Stimulated activated naive CD4-positive, alpha-beta T cell (primary cell): ENCODE measurements around the gene MRPL4.

Experiments
- DNase-seq, 6 experiments: peaks; one replicate each; lab custom pipeline; 2025; lab: John Stamatoyannopoulos, UW

MRPL4 gene

GRCh38 chr19:10251792-10252694 is at the start of gene MRPL4:
MRPL4 (plus strand) TSS chr19:10252214; CDS start chr19:10252254, 40 bp downstream.
- peak; percentile 92 to 99 (median 96) for DNase-seq

GRCh38 chr19:10203686-10204085 is 48.3 kb upstream of the MRPL4 start:
- no peak for DNase-seq

GRCh38 chr19:10205636-10206035 is 46.4 kb upstream of the MRPL4 start:
- DNase-seq = no peak

GRCh38 chr19:10206226-10206885 is 45.7 kb upstream of the MRPL4 start:
- DNase-seq = no peak

GRCh38 chr19:10207026-10207425 is 45.0 kb upstream of the MRPL4 start:
- no peak for DNase-seq

- no peak for DNase-seq
These were observed 42.7 kb upstream of the MRPL4 start for GRCh38 chr19:10209315-10209714.

- no peak for DNase-seq
These were observed 41.0 kb upstream of the MRPL4 start for GRCh38 chr19:10211061-10211460.

GRCh38 chr19:10211691-10212090 is 40.3 kb upstream of the MRPL4 start:
- no peak for DNase-seq

- no peak for DNase-seq
These were observed 37.2 kb upstream of the MRPL4 start for GRCh38 chr19:10214784-10215183.

- DNase-seq = no peak
These were observed 34.9 kb upstream of the MRPL4 start for GRCh38 chr19:10217085-10217484.

GRCh38 chr19:10219678-10220077 is 32.3 kb upstream of the MRPL4 start:
- peak in 2 of 6 experiments; percentile 20 to 21 for DNase-seq

GRCh38 chr19:10220695-10221094 is 31.3 kb upstream of the MRPL4 start:
- no peak for DNase-seq

GRCh38 chr19:10222201-10222890 is 29.7 kb upstream of the MRPL4 start:
- no peak for DNase-seq

- DNase-seq = no peak
These were observed 28.4 kb upstream of the MRPL4 start for GRCh38 chr19:10223488-10224213.

GRCh38 chr19:10224337-10224736 is 27.7 kb upstream of the MRPL4 start:
- no peak for DNase-seq

GRCh38 chr19:10226021-10226375 is 26.0 kb upstream of the MRPL4 start:
- DNase-seq = no peak

GRCh38 chr19:10226376-10227025 is 25.5 kb upstream of the MRPL4 start:
- no peak for DNase-seq

GRCh38 chr19:10227026-10227971 is 24.7 kb upstream of the MRPL4 start:
- DNase-seq = no peak

GRCh38 chr19:10228393-10228792 is 23.6 kb upstream of the MRPL4 start:
- no peak for DNase-seq

- DNase-seq = peak in 5 of 6 experiments; percentile 11 to 47 (median 29)
These were observed 23.1 kb upstream of the MRPL4 start for GRCh38 chr19:10228920-10229319.
